T-helper 17 cell (primary cell): ENCODE measurements around the gene ITGA11. TPM values are rescaled to one million over a fixed set of nuclear protein-coding genes. Genes with fewer than 3 reads are reported as not detected.

Experiments used
- ATAC-seq: fragments of 150-1000 bp; cut with Tn5 transposase; 2 replicates; pipeline ENCODE4 v1.10.0; 2021; ENCODE audit warnings: mild to moderate bottlenecking, moderate library complexity
- DNase-seq, 3 donors: peaks; one replicate each; pipeline versions ENCODE4 v3.0.0 to v3.0.0-alpha.2; 2020 to 2021
- H3K9me3 ChIP-seq: one replicate; pipeline ENCODE4 v1.7.0; 2013; ENCODE audit warnings: low read length, mild to moderate bottlenecking; ENCODE audit not compliant: control insufficient read depth, poor library complexity, severe bottlenecking
- H3K27ac Mint-ChIP-seq: one replicate; pipeline ENCODE4 v1.8.0; 2022; ENCODE audit warnings: mild to moderate bottlenecking, moderate library complexity, mixed read lengths
- H3K27me3 Mint-ChIP-seq: one replicate; pipeline ENCODE4 v1.8.0; 2022; ENCODE audit warnings: mixed read lengths
- H3K36me3 Mint-ChIP-seq: one replicate; pipeline ENCODE4 v1.8.0; 2022; ENCODE audit warnings: low read depth, mixed read lengths
- H3K4me1 Mint-ChIP-seq: one replicate; pipeline ENCODE4 v1.8.0; 2022; ENCODE audit warnings: mild to moderate bottlenecking, mixed read lengths
- H3K4me3 Mint-ChIP-seq: one replicate; pipeline ENCODE4 v1.8.0; 2022; ENCODE audit warnings: mild to moderate bottlenecking, moderate library complexity, mixed read lengths
- total RNA-seq, 4 donors: library from RNA in 2 of 4; stranded (reverse) in 2 of 4; gene quantifications; one replicate each; pipeline ENCODE4 v1.2.3 and lab custom pipeline; 2022 to 2026

The ITGA11 gene
- total RNA-seq, 2 donors from 2014 or later: 0.17 TPM; not detected in 1

GRCh38 chr15:68418611-68419161, 13.3 kb downstream of the ITGA11 start:
- H3K4me1 Mint-ChIP-seq: peaks cover 4% of the 10 kb centered on the region
- H3K4me3 Mint-ChIP-seq: no peak overlapping the region
- no peak overlapping the region for H3K27ac Mint-ChIP-seq
- no peaks in the 10 kb centered on the region for H3K36me3 Mint-ChIP-seq
- no peaks in the 10 kb centered on the region for H3K9me3 ChIP-seq
- DNase-seq (no peak), ATAC-seq (no peak)
- peaks cover 29% of the 10 kb centered on the region for H3K27me3 Mint-ChIP-seq

DNA sequence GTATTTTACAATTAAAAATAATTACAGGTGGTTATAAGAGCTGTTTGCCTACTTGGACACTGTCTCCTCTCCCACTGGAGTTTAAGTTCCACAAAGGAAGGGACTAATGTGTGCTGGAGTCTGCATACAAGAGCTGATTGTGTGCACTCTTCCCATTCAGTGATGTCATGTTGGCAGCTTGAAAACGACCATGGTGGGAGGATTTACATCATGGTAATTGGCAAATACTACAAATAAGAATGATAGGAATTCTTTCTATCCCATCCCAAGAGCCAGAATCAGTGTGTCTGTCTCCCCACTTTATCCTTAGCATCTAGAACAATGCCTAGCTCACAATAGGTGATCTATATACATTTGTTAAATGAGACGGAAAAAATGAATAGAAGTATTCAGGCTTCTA, 14.1 kb downstream of the ITGA11 start:
- Mint-ChIP-seq H3K4me3 (no peak overlapping the region), H3K27ac (no peak overlapping the region), H3K27me3 (peaks cover 23% of the 10 kb centered on the region), H3K36me3 (no peaks in the 10 kb centered on the region), H3K4me1 (peaks cover 2% of the 10 kb centered on the region)
- no peak for DNase-seq
- no peak for ATAC-seq
- no peaks in the 10 kb centered on the region for H3K9me3 ChIP-seq

- DNase-seq (no peak), ATAC-seq (no peak)
- no peaks in the 10 kb centered on the region for H3K9me3 ChIP-seq
- peaks cover 14% of the 10 kb centered on the region for H3K27me3 Mint-ChIP-seq
- H3K4me1 Mint-ChIP-seq: peaks cover 2% of the 10 kb centered on the region
- no peaks in the 10 kb centered on the region for H3K36me3 Mint-ChIP-seq
- H3K27ac Mint-ChIP-seq: no peak overlapping the region
- H3K4me3 Mint-ChIP-seq: no peak overlapping the region
Measured at GRCh38 chr15:68417051-68417450, 14.9 kb downstream of the ITGA11 start.

DNA sequence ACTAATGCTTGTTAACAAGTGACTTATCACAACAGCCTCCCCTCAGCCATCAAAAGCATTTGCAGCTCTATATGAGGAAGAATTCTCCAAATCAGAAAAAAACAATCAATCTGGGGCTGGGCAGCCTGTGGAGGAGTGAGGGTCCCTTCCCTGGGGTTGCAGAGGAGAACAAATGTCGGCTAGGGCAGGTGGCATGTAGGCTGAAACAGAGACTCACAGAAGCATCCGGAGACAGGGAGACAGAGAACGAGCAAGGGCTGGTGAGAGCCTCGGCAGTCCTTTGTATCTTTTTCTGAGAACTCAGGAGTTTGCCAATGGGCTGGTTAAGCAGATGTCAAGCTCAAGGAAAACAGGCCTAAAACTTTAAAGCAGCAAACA, 15.8 kb downstream of the ITGA11 start:
- no peak for DNase-seq
- Mint-ChIP-seq H3K27me3 (peaks cover 12% of the 10 kb centered on the region), H3K4me1 (peaks cover 1% of the 10 kb centered on the region), H3K27ac (no peak overlapping the region), H3K36me3 (no peaks in the 10 kb centered on the region), H3K4me3 (no peak overlapping the region)
- no peaks in the 10 kb centered on the region for H3K9me3 ChIP-seq
- ATAC-seq: no peak

DNA sequence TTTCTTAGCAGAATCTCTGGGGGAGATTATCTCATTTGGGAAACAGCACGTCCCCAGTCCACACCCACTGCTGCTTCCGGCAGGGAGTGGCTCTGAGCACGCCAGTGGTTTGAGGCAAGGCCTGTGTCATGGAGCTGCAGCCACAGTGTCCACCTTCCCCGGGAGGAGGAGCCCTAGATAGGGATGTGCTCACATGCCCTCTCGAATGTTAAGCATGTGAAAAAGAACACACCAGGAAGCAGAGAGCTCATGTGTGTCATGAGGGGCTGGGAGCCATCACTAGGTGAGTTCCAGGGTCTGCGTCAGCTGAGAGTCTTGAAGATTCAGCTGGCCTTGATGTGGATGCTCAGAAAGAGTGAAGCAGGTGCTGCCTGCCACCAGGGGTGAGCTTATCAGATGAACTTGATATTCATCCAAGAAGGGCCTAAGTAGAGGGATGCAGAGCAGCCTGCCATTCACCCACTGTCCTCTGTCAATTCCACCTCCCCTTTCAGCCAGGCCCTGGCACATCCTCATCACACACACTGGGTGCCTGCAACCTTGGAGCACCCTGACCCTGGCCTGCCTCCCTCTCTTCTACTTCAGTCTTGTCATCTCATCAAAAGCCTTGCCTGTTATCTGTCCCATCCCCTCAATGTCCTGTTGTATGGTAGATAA, 16.3 kb downstream of the ITGA11 start:
- Mint-ChIP-seq H3K4me1 (no peaks in the 10 kb centered on the region), H3K36me3 (no peaks in the 10 kb centered on the region), H3K27ac (no peak overlapping the region), H3K27me3 (peaks cover 6% of the 10 kb centered on the region), H3K4me3 (no peak overlapping the region)
- no peaks in the 10 kb centered on the region for H3K9me3 ChIP-seq
- ATAC-seq (no peak), DNase-seq (no peak)

GRCh38 chr15:68415061-68415460, 16.9 kb downstream of the ITGA11 start:
- ATAC-seq (no peak), DNase-seq (no peak)
- Mint-ChIP-seq H3K36me3 (no peaks in the 10 kb centered on the region), H3K4me3 (no peak overlapping the region), H3K27me3 (peaks cover under 1% of the 10 kb centered on the region), H3K27ac (no peak overlapping the region), H3K4me1 (no peaks in the 10 kb centered on the region)
- H3K9me3 ChIP-seq: no peaks in the 10 kb centered on the region

- H3K27me3 Mint-ChIP-seq: no peaks in the 10 kb centered on the region
- no peaks in the 10 kb centered on the region for H3K4me1 Mint-ChIP-seq
- no peak overlapping the region for H3K27ac Mint-ChIP-seq
- H3K4me3 Mint-ChIP-seq: no peak overlapping the region
- no peak for ATAC-seq
- no peak for DNase-seq
- no peaks in the 10 kb centered on the region for H3K9me3 ChIP-seq
- H3K36me3 Mint-ChIP-seq: no peaks in the 10 kb centered on the region
Measured at GRCh38 chr15:68414591-68414990, 17.4 kb downstream of the ITGA11 start.

DNA sequence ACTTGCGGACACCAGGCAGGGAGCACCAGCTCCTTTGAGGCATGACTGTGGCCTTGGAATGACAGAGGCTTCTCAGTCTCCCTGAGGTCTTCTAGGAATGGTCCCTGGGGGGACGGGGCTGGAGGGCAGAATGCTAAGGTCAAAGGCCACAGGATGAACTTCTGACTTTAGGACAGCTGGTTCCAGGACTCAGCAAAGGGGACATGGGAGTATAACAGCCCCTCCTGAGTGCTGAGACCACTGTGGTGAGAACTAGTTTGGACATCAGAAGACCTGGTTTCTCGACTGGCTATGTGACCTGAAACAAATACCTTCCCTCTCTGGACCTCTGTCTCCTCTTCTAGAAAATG, 17.8 kb downstream of the ITGA11 start:
- no peaks in the 10 kb centered on the region for H3K36me3 Mint-ChIP-seq
- H3K4me1 Mint-ChIP-seq: no peaks in the 10 kb centered on the region
- ATAC-seq: no peak
- no peak for DNase-seq
- H3K27me3 Mint-ChIP-seq: no peaks in the 10 kb centered on the region
- H3K27ac Mint-ChIP-seq: no peak overlapping the region
- no peaks in the 10 kb centered on the region for H3K9me3 ChIP-seq
- H3K4me3 Mint-ChIP-seq: no peak overlapping the region

GRCh38 chr15:68413363-68414205, 18.4 kb downstream of the ITGA11 start:
- no peaks in the 10 kb centered on the region for H3K9me3 ChIP-seq
- Mint-ChIP-seq H3K27ac (no peak overlapping the region), H3K27me3 (no peaks in the 10 kb centered on the region), H3K4me1 (no peaks in the 10 kb centered on the region), H3K4me3 (no peak overlapping the region), H3K36me3 (no peaks in the 10 kb centered on the region)
- ATAC-seq (no peak), DNase-seq (no peak)

DNA sequence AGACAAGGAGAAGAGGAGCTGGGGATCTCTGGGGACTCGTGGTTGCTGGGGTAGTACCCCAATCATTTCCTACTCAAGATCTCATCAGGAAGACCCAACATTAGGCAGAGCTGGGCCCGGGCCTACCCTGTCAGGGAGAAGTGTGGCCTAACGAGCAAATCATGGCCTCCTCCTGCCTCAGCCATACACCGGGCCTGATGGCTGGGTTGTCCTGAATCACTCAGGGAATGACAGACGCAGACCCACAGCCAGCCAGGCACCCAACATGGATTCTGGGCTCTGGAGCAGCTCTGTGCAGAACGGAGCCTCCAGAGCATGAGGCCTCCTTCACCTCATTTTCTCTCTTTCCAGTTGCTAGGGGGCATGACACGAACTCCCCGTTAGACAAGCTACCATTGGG, 19.7 kb downstream of the ITGA11 start:
- Mint-ChIP-seq H3K4me1 (no peaks in the 10 kb centered on the region), H3K27me3 (peaks cover 6% of the 10 kb centered on the region), H3K4me3 (no peak overlapping the region), H3K27ac (no peak overlapping the region), H3K36me3 (no peaks in the 10 kb centered on the region)
- DNase-seq: no peak
- no peak for ATAC-seq
- no peaks in the 10 kb centered on the region for H3K9me3 ChIP-seq

- Mint-ChIP-seq H3K27me3 (peaks cover 6% of the 10 kb centered on the region), H3K4me1 (no peaks in the 10 kb centered on the region), H3K27ac (no peak overlapping the region), H3K4me3 (no peak overlapping the region), H3K36me3 (no peaks in the 10 kb centered on the region)
- ATAC-seq (no peak), DNase-seq (no peak)
- no peaks in the 10 kb centered on the region for H3K9me3 ChIP-seq
Measured at GRCh38 chr15:68411735-68412134, 20.2 kb downstream of the ITGA11 start.

- DNase-seq: no peak
- Mint-ChIP-seq H3K4me1 (no peaks in the 10 kb centered on the region), H3K4me3 (no peak overlapping the region), H3K27me3 (peaks cover 6% of the 10 kb centered on the region), H3K27ac (no peak overlapping the region), H3K36me3 (no peaks in the 10 kb centered on the region)
- no peaks in the 10 kb centered on the region for H3K9me3 ChIP-seq
- no peak for ATAC-seq
Measured at GRCh38 chr15:68411343-68411675, 20.7 kb downstream of the ITGA11 start.

GRCh38 chr15:68410466-68411342, 21.3 kb downstream of the ITGA11 start:
- Mint-ChIP-seq H3K4me1 (no peaks in the 10 kb centered on the region), H3K36me3 (no peaks in the 10 kb centered on the region), H3K27ac (no peak overlapping the region), H3K4me3 (no peak overlapping the region), H3K27me3 (peaks cover 6% of the 10 kb centered on the region)
- DNase-seq (no peak), ATAC-seq (no peak)
- H3K9me3 ChIP-seq: no peaks in the 10 kb centered on the region
